Transverse colon (tissue), 3 donors: ENCODE results near the gene FZD4.

ENCODE experiments used
- EP300 ChIP-seq: sonication (generic); formaldehyde crosslinking; IDR thresholded peaks from one replicate; pipeline ENCODE4 v1.6.1; 2017; ENCODE audit warnings: antibody characterized with exemption, low read depth
- TF ChIP-seq, protein P1 (sequence below), 5 experiments: fragments of 200-600 bp in 3 of 5; fragments of 450-650 bp in 2 of 5; sonication (generic) in 3 of 5; IDR thresholded peaks; 1 replicate in 2 of 5; 2 replicates in 3 of 5; pipeline ENCODE4 v1.5.1; 2016 to 2017; ENCODE audit warnings: antibody characterized with exemption in 5 of 5, inconsistent platforms in 3 of 5, mild to moderate bottlenecking in 2 of 5, moderate library complexity in 1 of 5

DNA sequence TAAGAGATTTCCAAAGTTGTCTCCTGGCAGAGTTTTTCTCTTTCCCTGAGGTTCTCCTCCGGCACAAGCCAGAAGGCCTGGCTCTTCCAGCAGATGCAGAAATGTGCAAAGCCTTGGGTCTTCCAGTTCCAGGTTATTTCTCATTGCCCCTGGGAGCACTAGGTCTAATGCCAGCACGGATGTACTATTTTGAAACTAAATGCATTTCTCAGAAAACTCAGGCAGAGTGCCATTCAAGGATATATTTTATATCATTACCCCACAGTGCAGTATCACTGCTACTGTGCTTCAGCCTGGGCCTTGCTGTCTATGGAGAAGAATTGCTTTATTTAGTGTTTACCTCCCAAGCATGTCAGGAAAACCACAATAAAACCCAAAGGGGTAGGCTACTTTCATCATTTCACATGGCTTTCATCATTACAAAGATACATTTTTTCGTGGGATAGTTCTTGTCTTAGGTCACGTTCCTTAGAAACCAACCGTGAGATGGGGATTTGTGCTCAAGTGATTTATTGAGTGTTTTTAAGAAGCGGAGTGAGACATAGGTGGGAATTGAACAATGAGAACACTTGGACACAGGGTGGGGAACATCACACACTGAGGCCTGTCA is 22.4 kb upstream of the FZD4 start:
- TF ChIP-seq, protein P1, sequence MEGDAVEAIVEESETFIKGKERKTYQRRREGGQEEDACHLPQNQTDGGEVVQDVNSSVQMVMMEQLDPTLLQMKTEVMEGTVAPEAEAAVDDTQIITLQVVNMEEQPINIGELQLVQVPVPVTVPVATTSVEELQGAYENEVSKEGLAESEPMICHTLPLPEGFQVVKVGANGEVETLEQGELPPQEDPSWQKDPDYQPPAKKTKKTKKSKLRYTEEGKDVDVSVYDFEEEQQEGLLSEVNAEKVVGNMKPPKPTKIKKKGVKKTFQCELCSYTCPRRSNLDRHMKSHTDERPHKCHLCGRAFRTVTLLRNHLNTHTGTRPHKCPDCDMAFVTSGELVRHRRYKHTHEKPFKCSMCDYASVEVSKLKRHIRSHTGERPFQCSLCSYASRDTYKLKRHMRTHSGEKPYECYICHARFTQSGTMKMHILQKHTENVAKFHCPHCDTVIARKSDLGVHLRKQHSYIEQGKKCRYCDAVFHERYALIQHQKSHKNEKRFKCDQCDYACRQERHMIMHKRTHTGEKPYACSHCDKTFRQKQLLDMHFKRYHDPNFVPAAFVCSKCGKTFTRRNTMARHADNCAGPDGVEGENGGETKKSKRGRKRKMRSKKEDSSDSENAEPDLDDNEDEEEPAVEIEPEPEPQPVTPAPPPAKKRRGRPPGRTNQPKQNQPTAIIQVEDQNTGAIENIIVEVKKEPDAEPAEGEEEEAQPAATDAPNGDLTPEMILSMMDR (IDR thresholded peaks at IDR 0.05): no peak
- TF ChIP-seq EP300: no peak
